Renal cortical epithelial cell (primary cell): ENCODE data around the gene NES. TPM values are rescaled to one million over a fixed set of nuclear protein-coding genes. Genes with fewer than 3 reads are reported as not detected.
A peak's percentile ranks its signal among the peaks of the same experiment; 100 is the strongest.
"Not testable (repeated sequence)": the region's sequence is repeated elsewhere in the genome, so short reads cannot be mapped to it uniquely, and the experiment has no call there.

Source experiments
- DNase-seq: peaks from one replicate; pipeline ENCODE4 v3.0.0-alpha.2; 2011; ENCODE audit warnings: low read depth
- total RNA-seq: library from RNA; depleted of rRNA; stranded (reverse); fragments of >200 nt; gene quantifications from 2 replicates; pipeline ENCODE4 v1.2.3, GENCODE V29; 2014

The NES gene
- total RNA-seq, 1 donor from 2014 or later = 1.6 TPM

DNA sequence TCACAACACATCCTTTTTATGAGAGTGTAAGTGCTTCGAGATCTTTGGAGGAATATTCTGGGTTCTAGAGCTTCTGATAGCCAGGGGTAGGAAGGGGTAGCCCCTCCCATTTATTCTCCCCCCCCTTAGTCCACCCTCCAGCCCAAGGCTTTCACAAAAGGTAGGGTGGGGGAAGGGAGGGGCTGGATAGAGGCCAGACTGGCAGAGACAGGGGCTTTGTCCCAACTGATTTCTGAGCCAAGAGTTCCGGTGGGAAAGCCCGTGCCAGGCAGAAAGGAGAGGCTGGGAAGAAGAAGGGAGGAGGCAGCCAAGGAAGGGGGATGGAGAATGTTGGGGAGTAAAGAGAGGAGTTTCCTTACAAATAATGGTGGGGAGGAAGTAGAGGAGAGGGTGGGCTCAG is 32.2 kb downstream of the NES start:
- DNase-seq = no peak

DNA sequence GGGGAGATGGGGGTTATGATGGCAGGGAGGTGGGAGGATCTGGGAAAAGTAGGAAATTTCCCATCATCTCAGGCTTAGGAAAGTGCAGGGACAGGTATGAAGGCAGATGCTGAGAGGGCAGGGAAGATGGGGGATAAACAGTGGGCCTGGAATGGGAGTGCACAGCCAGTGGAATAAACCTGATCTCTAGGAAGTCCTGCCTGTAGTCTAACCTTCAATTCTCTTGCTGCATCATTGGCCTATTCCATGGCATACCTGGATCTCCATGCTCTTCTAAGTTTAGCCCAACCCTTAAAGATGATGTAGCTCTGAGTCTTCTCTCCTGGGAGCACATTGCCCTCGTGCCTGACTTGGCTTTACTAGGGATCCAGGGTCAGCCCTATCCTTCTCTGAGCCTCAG is 32.6 kb downstream of the NES start:
- DNase-seq = no peak

DNA sequence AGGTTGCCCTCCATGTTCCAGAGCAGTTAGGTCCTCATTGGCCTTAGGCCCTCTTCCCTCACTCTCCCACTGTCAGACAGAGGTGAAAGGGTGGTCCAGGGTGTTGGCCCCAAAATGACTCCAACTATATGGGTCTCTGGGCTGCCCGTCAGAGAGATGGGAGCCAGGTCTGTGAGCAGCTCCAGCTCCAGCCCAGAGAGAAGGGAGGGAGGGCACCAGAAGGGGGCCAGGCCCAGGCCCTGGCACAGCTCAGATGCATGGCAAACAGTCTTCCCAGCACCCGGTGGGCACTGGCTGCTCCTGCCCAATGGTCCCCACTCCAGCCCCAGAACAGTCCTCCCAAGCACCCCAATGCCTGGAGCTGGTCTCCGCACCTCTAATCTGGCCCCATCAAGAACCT is 33.1 kb downstream of the NES start:
- no peak for DNase-seq

DNA sequence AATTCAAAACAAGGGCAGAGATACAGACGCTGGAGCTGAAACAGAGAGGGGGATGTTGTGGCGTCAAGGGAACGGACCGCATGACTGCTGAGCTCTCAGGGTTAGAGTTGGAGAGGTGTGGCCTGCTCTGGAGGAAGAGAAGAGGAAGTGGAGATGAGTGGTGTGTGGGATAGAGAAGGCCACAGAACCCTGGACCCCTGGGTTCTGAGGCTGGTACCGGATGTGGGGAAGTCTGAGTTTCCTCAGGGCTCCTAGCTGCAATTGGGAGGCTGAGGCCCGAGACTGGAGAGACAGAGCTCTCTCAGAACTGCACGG is 33.5 kb downstream of the NES start:
- no peak for DNase-seq

DNA sequence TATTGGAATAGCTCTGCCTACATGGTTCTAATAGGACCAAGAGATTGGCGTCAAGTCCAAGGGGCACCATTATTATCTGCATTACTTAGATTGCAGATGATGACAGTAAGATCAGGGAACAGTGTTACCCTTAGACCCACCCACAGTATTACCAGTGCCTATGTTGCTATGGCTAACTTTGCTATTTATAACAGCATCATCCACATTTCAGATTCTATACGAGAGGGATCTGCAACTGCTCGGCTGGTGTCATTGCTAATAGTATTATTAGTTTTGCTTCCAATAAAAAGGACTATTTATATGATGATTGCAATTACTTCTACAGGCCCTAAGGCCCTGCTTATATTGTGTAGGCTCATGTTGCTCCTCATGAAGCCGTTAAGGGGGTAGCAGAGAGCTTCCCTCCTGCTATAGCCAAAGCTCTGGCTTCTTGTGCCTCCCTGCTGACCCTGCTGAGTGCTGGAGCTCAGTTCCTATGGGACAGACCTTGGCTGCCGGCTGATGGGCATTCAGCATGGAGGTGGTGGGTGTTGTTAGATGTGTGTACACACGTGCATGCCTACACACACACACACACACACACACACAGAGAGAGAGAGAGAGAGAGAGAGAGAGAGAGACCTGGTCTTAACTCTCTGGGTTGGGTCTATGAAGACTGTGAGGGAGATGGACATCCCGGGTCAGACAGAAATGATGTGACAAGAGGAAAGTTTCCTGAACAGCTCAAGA is 34.0 kb downstream of the NES start:
- DNase-seq = no peak

DNA sequence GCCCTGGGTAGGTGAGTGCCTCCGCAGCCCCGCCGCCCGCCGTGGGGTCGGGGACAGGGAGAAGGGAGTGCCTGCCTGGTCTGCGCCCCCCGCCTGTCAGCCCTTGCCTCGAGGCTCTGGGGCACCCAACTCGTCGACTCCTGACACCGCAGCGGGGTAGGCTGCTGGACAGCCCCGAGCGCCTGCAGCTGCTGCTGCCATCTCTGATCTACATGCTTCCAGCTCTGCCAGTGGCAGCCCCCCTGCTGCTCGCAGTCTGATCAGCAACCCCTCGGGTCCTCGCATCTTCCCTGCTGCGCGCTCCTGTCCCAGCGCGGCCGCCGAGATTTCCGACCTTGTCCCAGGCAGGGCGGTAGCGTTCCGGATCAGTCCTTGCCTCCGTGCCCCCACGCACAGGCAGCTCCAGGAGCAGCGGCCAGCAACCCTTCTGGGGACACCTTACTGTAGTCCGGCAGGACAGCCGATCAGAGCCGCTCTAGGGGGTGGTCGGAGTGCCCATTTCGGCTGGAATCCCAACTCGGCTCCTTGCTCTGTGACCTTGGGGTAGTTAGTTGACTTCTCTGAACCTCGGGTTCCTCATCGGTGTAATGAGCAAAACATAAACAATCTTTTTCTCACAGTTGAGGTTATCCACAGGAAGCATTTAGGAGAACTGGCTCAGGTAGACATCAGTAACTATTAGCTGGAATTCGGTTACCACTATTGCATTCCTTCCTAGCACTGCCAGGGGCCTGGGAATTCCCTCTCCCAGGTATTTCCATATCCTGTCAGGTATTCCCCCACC is 34.8 kb downstream of the NES start:
- DNase-seq = no peak

DNA sequence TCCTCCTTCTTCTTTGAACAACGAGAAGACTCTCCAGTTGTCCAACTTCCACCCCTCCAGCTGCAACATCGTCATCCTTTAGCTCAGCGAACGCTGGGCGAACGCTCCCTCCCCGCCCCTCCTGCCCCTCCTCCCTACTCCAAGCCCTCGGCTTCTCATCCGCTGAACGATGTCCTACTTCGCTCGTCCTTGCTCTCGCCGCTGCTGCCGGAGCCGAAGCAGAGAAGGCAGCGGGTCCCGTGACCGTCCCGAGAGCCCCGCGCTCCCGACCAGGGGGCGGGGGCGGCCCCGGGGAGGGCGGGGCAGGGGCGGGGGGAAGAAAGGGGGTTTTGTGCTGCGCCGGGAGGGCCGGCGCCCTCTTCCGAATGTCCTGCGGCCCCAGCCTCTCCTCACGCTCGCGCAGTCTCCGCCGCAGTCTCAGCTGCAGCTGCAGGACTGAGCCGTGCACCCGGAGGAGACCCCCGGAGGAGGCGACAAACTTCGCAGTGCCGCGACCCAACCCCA is 35.4 kb downstream of the NES start, which contains the start of gene BCAN:
BCAN (plus strand) TSS at position 357 of the 504 bp plus-strand sequence. CDS start 3,938 bp downstream, outside the sequence.
- DNase-seq = no peak

DNA sequence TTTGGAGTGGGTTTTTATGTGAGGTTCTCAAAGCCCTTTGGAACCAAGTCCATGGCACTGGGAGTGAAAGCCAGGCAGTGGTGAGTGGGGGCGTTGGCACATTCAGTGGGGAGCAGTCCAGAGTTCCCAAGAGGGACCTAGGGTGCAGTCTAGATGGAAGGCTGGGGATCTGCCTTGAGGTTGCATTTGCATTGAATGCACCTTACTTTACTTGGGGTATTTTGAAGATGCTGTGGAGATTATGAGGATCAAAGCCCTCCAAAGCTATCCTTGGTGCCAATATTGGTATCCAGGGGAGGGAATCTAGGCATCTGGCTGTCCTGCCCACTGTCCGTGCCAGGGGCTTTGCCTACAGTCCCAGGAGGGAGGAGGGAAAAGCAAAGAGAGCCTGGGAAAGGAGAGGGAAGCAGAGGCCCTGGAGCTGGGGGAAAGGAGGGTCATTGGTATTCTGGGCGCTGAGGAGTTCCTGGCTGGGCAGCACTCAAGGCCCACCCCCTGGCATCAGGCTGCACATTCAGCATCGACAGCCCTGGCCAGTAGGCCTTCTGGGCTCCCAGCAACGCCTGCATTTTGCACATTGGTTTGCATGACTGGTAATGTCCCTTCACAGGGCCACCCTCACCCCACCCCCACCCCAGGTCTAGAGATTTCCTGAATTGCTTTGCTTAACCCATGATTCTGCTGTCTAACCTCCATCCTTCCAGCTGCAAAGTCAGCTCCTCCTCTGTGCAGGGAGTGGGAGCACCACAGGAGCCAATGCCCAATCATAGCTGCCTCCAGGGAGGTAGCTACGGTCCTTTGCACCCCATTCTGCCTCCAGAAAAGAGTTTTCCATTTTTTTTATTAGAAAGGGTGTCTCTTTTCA is 36.1 kb downstream of the NES start:
- no peak for DNase-seq

DNA sequence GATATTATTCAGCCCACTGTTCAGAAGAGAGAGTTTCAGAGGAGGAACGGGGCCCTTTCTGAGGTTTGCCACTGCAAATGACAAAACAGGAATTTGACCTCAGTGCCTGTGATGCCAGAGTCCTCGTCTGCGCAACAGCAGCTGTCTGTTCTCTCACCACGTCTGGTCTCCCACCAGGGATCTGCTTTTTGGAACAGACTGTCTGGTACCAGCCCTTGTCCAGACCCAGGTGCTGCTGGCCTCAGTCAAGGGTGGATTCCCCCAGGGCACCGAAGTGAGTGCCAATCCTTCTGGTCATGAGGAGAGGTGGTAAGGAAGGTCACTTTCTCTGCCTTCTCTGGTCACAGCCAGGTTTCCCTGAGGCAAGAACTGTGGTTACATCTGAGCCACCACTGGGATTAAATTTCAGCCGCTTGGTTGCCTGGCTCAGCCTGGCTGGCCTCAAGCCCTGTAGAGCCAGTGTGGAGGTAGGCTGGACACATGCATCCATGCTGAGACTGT is 37.6 kb downstream of the NES start:
- DNase-seq = peak; percentile 64

DNA sequence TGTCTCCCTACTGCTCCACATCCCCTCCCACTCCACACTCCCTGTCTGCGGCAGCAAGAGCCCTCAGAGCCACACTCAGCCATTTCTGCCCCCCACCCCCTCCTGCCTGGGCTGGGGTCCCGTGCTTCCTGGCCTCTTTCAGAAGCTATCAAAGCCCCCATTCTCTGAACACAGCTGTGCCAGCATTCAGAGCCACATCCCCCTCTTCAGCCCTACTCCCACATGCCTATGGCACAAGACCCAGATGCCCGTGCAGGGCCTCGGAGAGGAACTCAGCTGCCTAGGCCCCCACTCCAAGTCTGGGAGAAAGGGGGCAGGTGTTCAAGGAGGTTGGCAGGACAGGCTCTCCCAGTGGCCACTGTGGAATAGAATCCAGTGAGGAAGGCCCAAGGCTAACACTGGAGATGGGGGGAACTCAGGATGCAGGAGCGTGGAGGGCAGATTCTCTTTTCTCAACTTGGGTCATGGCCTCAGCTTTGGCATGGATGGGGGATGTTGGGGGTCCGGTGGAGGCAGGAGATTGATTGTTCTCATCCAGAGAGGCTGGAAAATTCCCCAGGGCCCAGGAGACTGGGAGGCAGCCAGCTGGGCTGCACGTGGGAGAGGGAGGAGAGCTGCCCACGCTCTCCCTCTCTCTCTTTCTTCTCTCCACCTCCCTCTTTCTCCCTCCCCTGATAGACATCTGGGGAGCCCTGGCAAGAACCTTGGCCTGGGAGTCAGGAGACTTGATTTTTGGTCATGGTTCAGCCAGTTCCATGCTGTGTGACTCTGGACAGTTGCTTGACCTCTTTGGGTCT is 38.8 kb downstream of the NES start:
- no peak for DNase-seq

DNA sequence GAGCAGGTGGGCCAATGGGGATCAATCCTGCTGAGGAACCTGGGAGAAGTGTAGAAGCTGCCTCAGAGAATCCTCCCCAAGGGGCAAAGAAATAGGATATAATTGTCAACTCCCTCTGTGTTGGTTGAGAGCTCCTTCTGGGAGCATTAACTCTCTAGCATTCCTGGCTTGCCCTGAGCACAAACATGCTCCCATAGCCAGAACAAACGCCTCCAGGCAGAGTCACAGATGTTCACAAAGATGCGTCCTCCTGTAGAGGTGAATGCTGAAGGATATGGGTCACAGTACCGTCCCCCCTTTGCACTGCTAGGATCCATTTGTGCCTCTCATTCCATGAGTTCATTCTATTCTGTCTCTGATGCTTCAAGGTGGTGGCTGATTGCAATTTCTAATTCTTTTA is 44.9 kb downstream of the NES start:
- no peak for DNase-seq

DNA sequence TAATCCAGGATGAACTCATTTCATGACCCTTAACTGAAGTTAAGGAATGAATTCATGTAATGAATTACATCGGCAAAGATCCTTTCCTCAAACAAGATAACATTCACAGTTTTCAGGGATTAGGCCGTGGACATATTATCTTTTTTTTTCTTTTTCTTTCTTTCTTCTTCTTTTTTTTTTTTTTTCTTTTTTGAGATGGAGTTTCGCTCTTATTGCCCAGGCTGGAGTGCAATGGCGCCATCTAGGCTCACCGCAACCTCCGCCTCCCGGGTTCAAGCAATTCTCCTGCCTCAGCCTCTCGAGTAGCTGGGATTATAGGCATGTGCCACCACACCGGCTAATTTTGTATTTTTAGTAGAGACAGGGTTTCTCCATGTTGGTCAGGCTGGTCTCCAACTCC is 46.1 kb downstream of the NES start:
- DNase-seq = not testable (repeated sequence)

DNA sequence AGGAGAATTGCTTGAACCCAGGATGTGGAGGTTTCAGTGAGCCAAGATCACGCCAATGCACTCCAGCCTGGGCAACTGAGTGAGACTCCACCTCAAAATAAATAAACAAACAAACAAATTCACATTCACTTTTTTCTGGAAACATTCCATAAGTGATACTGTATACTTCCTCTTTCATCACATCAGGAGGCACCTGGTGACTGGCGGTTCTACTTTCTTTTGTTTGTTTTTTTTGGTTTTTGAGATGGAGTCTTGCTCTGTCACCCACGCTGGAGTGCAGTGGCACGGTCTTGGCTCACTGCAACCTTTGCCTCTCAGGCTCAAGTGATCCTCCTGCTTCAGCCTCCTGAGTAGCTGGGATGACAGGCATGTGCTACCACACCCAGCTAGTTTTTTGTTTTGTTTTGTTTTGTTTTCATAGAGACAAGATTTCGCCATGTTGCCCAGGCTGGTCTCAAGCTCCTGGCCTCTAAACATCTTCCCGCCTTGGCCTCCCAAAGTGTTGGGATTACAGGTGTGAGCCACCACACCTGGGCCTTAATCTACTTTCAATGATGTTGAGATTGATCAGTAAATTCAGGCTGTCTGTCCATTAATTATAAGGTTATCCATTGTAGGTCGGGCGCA is 47.3 kb downstream of the NES start:
- DNase-seq = no peak

DNA sequence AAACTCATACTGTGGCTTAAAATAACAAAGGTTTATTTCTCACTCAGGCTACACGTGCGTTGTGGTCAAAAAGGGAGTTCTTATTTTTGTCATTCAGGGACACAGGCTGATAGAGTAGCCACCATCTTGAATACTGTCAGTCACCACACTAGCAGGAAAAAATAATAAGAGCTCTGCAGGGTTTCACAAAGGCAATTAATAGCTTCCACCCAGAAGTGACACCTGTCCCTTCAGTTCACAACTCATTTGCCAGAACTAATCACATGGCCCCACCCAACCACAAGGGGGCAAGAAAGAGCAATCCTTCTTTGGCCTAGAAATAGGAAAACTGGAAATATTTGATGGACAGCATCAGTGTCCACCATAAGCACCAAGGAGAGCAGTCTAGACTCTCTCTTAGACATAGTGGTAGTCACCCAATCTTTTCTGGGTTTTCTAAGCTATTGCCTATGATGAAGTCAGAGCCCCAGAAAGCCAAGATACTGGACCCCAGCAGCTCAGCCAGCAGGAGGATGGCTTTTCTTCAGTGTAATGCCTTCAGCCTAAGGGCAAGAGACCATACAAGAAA is 49.8 kb downstream of the NES start:
- peak; percentile 59 for DNase-seq

DNA sequence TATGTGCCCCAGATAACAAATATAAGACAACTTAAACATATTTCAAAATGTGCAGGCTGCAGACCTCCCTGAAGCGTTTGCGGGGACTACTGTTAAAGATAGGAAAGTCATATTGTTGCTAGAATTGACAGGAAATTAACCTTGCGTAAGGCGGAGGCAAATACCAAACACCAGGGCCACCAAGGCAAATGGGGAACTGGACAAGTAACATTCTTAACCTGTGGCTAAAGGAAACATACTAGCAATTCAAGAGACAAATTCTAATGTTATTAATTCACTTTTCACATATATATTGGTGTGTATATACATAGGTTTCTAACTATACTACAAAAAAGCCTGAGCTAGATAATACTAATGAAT is 51.1 kb downstream of the NES start:
- DNase-seq = no peak

DNA sequence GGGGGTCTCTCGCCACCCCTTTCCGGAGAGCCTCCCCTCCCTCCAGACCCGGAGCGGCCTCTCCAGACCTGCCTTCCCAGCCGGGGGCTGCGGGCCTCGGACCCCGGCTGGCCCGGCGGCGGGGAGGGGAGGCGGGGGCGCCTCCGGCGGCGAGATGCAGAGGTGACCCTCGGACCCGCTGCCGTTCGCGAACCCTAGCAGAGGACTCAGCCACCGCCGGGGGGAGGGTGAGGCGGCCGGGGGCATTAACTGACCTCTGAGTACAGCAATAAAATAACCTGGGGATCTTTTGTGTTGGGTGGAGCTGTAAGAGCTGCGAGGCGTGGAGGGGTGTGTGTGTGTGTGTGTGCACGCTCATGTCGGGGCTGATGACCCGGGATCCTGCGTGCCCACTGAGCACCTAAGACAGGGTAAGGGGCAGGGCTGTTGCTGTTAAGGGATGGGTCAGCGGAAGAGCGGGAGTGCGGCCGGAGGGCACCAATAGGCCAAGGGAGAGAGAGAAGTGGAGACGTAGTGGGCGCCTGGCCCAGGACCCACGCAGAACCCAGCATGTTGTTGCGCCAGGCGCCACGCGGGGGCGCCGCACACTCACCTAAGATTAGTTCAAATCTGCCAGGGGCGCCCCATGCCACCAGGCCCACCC is 51.6 kb downstream of the NES start:
- DNase-seq = no peak

DNA sequence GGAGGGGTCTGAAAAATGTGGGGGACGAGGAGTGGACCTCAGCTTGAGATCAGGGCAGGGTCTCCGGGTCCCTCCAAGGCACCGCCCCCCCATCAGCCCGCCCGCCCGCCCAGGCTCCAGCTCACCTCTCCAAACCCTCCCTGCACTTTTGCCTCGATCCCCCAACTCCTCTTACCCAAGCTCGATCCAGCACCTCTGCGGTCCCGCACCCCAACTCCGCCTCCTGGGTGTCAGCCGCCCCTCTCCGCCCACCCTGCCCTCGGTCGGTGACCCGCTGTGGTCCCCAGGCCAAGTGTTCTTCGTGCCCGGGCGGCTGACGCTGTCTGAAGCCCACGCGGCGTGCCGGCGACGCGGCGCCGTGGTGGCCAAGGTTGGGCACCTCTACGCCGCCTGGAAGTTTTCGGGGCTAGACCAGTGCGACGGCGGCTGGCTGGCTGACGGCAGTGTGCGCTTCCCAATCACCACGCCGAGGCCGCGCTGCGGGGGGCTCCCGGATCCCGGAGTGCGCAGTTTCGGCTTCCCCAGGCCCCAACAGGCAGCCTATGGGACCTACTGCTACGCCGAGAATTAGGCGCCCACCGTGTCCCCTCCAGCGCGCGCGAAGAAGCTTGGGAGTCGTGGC is 52.3 kb downstream of the NES start:
- DNase-seq = no peak

DNA sequence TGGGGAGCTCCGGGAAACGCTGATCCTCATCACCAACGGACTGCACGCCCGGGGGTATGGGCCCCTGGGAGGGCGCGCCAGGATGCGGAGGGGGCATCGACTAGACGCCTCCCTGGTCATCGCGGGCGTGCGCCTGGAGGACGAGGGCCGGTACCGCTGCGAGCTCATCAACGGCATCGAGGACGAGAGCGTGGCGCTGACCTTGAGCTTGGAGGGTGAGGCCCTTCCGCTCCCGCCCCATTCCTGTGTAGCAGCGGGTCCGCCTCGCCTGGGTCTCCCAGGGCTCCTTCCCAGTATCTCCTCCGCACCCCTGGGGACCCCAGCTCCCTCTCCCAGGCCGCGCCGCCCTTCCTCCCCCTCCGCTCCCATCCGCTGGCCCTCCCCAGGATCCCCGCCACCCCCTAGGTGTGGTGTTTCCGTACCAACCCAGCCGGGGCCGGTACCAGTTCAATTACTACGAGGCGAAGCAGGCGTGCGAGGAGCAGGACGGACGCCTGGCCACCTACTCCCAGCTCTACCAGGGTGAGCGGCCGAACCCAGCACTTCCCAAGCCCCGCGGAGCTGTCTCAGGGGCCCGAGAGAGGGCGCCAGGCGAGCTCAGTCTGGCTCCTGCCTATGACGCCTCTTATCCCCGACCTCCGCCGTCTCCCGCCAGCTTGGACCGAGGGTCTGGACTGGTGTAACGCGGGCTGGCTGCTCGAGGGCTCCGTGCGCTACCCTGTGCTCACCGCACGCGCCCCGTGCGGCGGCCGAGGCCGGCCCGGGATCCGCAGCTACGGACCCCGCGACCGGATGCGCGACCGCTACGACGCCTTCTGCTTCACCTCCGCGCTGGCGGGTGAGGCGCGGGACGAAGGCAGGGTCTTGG is 53.0 kb downstream of the NES start:
- DNase-seq = no peak
